ENCODE measurements around the gene ABCD1.

DNA sequence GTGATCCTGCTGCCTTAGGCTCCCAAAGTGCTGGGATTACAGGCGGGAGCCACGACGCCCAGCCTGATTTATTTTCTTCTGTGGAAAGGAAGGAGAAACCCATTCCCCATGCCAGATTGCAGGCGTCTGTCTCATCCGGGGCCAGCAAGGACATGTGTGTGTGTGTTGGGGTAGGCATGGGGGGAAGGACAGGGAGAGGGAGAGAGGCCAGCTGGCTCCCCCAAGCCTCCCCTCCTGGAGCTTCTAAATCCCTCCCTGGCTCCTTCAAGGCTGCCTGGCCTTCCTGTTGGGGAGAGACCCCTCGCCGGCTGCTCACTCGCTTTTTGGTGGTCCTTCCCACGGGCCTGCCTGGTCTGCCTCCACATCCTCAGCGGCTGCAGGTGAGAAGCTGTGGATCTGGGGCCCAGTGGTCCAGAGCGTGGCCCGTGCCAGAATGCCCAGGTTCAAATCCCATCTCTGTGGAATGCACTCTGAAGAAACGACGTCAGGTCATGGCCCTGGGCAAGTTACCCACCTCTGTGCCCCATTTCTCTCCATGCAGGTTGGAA lies 38.0 kb downstream of the ABCD1 start:
- TF ChIP-seq NR2C2 (CRISPR knock-in tag; IDR thresholded peaks at IDR 0.05) (no peak), CTCF (IDR thresholded peaks at IDR 0.05) (no peak)
